HG02938 (cell line): ENCODE measurements around the gene WDFY4.

ENCODE experiments used
- ATAC-seq: cut with Tn5 transposase; IDR thresholded peaks from one replicate; pipeline ENCODE4 v1.9.1; 2021; ENCODE audit warnings: mild to moderate bottlenecking, moderate library complexity; ENCODE audit not compliant: unreplicated experiment

The WDFY4 gene

GRCh38 chr10:48895803-48896195 is 211.1 kb downstream of the WDFY4 start:
- ATAC-seq: no peak

DNA sequence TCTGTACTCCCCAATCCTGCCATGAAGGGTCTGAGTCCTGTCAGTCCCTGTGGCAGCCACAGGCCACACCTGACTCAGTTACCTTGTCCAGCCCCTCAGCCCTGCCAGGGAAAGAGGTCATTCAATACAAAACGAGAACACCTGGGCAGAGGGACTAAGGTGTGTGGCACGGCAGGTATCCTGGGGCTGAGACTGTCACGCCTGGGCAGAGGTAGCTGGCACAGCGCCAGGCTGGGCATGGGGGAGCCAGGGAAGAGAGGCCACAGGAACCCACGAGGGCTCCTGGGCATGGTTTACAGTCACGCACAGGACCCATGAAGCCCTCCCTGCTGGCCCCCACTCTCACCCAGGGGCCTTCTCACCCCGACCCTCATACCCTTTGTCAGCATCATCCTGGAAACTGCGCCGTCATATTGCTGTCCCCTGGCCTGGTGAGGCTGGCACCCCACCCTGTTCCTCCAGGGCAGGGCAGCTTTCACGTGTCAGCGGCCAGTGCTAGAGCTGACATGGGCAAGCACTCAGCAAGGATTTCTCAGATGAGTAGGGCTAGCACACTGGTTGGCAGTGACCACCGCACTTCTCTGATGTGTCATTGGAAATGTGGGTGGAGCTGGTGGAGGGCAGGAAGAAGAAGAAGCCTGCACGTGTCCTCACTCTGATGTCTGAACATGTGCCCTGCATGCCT is 212.2 kb downstream of the WDFY4 start:
- ATAC-seq: no peak

- ATAC-seq: no peak
Observed at GRCh38 chr10:48897441-48897790, 212.7 kb downstream of the WDFY4 start.

DNA sequence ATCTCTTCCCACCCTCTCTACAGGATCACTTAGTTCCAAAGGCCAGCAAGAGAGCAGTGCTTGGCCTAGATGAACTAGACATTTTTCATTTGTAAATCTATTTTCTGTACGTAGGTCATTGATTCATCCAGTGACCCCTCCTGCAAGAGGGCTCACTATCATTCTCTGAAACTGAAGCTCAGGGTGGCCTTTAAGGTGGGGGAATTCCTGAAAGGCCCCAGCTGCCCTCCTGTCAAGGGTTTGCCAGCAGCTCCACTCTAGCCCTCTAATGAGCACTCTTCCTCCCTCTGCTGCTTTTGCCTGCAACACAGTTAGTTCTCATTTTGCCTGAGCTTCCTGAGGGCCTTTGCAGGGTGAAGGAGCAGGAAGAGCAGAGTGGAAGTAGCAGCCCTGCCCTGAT is 213.8 kb downstream of the WDFY4 start:
- no peak for ATAC-seq

DNA sequence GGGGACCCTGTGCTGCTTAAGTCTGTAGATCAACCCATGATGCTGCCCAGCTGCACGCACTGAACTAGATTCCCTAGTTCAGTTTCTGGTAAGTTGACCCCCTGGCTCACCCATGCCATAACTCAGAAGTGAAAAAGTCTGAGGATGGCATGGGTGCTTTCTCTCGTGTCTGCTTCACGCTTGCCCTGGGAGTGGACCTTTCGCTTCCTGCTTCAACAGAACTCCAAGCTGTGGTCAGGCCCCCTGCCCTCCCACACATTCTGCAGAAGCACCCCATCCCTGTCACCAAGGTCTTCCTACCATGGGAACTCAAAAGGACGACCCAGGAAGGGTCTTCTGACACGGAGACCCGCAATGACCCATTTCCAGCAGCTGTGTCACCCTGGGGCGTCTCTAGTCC is 215.1 kb downstream of the WDFY4 start:
- no peak for ATAC-seq

- no peak for ATAC-seq
Observed at GRCh38 chr10:48900371-48900801, 215.7 kb downstream of the WDFY4 start.

DNA sequence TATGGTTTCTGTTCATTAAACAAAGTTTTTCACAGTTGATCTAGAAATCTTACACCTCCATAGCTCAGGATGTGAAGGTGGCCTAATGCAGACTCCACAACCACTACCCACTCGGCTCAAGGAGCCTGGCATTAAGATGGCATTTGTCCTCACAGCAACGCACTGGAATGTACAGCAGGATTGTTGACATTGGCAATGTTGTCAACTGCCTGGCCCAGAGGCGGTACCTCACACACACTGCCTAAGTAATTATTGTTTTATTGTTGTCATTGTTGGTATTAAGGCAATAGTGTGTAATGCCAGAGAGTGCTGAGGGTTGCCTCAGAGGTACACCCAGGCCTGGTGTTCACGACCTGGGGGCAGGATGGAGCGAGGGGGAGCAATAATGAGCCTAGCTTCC is 216.6 kb downstream of the WDFY4 start:
- no peak for ATAC-seq

DNA sequence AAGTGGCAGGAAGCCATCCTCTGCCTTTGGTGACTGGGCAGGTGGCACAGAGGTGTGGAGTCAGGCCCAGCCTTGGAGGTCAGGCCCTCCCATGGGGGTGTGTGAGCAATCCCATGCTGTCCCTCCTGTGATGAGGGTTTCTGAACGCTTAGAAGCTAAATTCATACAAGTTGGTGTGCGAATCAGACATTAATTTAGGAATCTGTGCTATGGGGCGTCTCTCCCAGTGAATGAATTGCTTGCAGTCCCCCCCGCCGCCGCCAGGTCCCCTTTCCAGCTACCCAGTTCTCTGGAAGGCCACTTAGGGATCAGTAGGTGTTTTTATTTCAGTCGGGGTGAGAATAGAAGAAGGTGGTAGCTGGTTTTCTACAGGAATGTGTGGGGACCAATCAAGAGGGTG is 217.4 kb downstream of the WDFY4 start:
- ATAC-seq: no peak

DNA sequence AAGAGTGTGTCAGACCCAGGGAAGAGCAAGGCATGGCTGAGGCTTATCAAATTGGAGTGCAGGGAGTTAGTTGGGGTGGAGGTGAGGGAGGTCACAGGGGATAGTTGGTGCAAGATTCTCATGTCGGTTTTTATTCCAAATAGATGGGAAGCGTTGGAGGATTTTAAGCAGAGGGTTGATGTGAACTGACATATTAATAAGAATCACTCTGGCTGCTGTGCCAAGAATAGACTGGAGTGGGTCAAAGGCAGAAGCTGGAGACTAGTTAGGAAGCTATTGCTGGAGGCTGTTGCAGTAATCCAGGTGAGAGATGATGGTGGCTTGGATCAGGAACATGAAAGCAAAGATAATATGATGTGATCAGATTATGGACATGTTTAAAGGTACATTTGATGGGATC is 218.5 kb downstream of the WDFY4 start:
- ATAC-seq: no peak

DNA sequence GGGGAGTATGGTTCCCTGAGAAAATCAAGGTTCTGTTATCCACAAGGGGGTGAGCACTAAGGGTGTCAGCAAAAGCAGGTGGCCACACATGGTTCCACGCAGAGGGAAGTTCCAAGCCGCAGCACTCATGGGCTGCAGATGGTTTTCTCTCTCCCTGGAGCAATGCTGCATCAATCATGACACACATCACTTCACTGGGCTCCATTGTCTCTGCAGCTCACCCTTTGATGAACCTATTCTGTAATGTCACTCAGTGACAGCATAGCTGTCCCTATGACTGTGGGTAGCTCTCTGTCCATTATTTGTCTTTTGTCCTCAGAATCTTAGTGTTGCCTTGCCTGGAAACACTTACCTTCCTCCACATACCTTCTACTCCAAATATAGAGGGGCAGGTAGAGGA is 220.2 kb downstream of the WDFY4 start:
- ATAC-seq: no peak

- no peak for ATAC-seq
Observed at GRCh38 chr10:48905311-48905710, 220.6 kb downstream of the WDFY4 start.

GRCh38 chr10:48906841-48907240 is 222.2 kb downstream of the WDFY4 start:
- ATAC-seq: no peak

DNA sequence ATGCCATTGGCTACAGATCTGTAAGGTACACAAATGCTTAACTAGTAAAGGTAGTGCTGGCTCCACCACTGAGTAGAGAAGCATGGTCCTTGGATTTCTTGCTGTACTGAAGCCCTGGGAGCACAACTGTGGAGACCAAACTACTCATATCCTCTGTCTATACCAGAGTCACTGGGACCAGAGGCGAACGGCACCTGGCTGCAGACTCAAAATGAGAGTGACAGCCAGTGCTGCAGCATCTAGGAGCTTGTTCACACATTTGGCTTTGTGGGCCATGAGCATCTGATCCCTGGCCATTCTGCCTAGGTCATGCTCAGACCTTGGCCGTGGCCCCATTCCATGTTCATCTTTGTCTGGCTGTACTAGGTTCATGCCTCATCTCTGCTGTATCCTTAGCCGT is 223.1 kb downstream of the WDFY4 start:
- no peak for ATAC-seq

GRCh38 chr10:48910548-48910947 is 225.9 kb downstream of the WDFY4 start:
- ATAC-seq: no peak

- no peak for ATAC-seq
Observed at GRCh38 chr10:48913674-48914073, 229.0 kb downstream of the WDFY4 start.

- no peak for ATAC-seq
Observed at GRCh38 chr10:48923748-48924147, 239.1 kb downstream of the WDFY4 start.

DNA sequence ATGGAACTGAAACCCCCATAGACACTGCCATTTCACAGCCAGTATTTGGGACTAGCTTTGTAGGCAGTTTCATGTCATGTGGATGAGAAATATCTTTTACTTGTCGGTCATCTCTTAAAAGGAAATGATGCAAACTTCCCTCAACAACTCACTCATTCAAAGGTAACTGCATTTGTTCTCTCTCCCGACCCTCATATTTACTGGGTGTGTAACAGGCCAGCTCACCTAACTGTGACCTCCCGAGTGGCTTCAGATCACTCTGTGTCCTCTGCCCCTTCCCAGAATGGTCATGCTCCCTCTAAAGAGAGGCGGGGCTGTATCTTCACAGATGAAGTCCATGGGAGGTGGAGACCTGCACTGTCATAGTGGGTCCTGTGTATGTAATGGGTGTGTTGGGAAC is 240.3 kb downstream of the WDFY4 start:
- no peak for ATAC-seq

GRCh38 chr10:48926255-48926654 is 241.6 kb downstream of the WDFY4 start:
- no peak for ATAC-seq

DNA sequence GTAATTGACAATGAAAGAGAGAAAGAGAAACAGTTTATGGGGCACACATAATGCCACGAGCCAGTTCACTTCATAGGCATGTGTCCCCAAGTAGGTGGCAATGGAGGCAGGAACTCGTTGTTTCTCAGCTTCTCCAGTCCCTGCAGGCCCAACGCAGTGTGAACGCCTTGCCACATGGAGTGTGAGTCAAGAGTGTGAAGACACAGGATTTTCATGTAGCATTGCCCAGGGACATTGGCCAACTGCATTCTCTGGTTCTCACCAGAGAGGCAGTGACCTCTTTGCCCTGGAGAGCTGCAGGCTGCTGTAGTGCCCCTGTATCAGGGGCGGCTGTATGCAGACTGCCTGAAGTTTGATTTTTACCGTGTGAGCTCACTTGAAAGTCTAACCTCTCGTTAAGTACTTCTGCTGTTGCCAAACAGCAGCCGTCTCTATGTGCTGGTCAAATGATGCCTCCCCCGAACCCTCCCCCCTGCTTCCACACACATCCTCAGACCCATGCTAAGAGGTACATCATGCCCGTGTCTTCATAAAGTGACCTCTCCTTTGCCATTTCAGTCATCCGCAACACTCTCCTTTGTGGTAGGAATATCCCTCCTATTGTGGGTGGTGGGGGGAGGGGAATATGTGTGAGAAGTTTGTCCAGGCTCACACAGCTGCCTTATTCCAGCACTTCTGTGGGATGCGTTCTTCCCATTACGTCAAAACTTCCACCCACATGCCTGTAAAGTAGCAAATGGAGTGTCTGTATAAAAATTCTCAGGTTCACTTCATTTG is 242.3 kb downstream of the WDFY4 start:
- ATAC-seq: no peak

GRCh38 chr10:48929413-48929990 is 244.8 kb downstream of the WDFY4 start:
- ATAC-seq: no peak

DNA sequence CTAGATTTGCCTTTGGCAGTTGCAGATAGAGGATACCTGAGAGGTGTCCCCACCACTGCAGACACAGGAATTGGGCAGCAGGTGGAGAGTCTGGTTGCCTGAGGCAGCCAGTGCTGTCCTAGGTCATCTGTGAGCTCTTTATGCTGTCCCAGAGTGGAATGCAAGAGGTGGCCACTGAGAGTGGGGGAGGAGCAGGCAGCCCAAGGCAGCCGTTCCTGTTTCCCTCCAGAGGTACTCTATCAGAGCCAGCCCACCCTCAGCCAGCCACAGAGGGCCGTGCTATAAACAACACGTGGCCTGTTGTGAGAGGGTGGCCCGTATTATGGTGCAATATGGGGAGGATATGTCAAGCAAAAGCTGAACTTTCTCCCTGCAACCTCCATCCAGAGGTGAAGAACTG is 246.5 kb downstream of the WDFY4 start:
- ATAC-seq: no peak
